ENCODE results near the gene WWP2.

GRCh38 chr16:69936751-69937211, 174.6 kb downstream of the WWP2 start:
- no peak for TF ChIP-seq CTCF (IDR thresholded peaks at IDR 0.05)
- no peak for TF ChIP-seq POLR2A (IDR thresholded peaks at IDR 0.05)
